T follicular helper cell (primary cell): Measurements from ENCODE around the gene MPIG6B.
A peak's percentile ranks its signal among the peaks of the same experiment; 100 is the strongest.
"Not testable (repeated sequence)": the region's sequence is repeated elsewhere in the genome, so short reads cannot be mapped to it uniquely, and the experiment has no call there.

ENCODE experiments used
- DNase-seq: peaks from one replicate; pipeline ENCODE4 v3.0.0-alpha.2; 2020; ENCODE audit warnings: low read depth

MPIG6B gene

DNA sequence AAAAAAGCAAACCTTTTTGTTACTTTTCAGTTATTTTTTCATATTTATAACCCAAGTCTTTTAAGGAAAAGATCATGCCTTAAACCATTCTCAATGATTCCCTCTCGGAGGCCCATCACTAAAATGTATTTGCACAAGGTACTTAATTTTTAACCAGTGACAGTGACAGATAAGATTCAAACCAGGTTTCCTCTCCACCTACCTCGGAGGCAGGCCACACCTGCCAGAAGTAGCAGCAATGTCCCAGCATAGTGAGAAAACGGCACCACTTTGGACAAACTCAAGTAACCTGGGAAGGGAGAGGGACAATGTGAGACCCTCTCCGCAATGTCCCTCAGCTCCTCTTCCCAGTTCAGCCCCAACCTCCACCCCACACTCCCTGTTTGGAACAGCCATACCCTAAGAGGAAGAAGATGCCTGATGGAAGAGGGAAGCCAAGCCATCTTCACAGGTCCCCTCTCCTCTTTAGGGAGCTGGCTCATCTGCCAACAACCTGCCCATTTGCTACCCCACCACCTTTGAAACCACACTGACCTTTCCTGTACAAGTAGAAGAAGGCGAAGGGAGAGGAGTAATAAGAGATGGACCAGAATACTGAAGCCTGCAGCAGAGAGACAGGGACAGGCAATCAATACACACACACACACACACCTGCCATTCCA is 22.3 kb upstream of the MPIG6B start:
- no peak for DNase-seq

DNA sequence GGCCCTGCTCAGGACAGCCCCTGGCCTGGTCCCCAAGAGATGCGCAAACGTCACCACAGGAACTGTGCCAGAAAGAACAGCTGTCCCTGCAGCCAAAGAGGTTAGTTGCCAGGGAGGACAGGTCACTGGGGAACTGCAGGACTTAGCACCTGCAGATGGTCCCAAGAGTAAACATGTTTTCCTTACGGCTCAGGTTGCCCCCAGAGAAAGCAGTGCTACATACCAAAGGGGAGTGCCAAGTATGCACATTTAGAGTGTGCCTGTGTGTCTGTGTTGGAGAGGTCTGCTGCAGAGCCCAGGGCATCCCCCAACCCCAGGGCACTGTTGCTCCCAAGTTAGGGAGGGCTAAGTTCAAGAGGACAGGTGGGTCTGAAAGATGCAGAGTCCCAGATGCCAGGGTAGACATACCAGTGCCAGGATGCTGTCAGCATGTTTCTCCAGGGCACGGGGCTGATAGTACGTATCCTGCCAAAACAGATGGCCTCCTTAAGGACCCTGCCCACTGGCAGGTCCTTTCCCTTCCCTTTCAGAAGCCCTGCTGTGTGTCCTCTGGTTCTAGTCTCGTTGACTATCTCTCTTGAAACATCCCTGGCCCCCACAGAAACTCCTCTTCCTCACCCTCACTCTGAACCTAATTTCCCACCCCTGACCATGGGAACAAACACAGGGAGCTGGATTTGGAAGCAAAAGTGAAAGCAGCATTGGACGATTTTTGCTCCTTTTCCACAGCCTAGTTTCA is 21.3 kb upstream of the MPIG6B start:
- no peak for DNase-seq

DNA sequence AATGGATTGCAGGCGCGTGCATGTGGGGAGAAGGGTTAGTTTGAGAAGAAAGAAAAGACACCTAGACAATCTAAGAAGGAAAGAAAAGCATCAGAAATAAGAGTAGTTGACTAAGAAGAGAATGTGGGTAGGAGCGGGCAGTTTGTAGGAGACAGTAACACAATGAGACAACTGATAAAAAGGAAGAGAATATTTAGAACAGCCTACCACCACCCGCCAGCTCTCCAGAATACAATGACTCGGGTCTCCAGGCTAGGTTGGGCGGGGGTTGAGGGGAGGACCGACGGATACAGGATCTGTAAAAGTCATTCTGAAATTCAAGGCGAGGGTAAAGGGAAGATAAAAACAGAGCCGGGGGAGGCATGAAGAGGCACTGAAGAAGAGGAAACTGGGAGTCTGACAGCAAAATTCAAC is 20.8 kb upstream of the MPIG6B start:
- DNase-seq, result no peak

DNA sequence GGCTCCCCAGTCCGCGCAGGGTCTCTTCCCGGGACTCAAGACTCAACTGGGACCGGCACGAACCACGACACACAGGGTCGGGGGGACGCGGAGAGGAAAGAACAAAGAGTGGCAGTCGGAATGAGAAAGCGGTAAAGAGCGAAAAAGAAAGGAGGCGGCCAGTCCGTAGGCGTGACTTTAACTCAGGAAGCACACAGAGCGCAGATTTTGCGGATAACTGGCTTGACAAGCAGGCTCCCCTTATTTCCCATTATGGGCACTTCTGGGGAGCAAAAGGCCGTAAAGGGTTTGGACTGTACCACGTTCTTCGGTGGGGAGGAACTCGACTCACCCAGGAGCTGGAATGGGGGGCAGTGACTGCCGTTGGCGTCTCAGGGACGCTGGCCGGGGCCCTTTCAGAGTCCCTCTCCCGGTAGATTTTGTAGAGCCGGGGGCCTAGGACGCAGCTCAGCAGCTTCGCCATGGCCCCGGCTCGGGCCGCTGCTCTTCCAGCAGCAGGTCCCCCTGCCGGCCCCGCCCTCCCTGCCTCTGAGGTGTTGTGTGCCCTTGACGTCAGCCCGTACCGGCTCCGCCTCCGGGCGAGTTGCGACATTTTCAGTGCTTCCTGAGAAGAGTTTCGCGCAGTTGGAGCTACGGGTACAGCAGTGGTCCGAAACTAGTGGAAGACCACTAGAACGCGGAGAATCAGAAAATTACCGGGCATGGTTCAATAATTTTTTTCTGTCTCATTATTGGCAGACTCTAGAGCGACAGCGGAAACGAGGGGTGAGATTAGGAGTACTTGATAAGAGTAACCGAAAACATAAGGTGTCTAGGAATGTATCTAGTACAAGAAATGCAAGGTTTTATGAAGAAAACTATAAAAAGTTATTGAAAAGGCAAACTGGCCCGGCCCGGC is 20.1 kb upstream of the MPIG6B start, which contains the start of gene ABHD16A:
Gene ABHD16A (minus strand): TSS at position 506 of the 898 bp plus-strand sequence. CDS start 43 bp downstream, at position 463.
- peak; percentile 94 for DNase-seq

DNA sequence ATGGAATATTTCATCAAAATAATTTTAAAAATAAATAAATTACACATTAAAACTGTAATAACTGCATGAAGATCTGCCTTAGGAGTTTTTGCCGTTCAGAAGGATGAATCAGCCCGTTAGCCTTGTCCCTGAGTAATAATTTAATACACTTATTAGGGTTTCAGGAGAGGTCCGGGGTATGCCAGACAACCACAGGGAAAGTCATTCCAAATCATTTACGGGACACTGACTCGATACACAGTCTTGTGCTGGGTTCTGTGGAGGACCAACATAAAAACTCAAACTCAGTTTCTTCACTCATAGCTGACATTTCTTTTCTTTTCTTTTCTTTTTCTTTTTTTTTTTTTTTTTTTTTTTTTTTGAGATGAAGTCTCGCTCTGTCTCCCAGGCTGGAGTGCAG is 17.2 kb upstream of the MPIG6B start:
- no peak for DNase-seq

DNA sequence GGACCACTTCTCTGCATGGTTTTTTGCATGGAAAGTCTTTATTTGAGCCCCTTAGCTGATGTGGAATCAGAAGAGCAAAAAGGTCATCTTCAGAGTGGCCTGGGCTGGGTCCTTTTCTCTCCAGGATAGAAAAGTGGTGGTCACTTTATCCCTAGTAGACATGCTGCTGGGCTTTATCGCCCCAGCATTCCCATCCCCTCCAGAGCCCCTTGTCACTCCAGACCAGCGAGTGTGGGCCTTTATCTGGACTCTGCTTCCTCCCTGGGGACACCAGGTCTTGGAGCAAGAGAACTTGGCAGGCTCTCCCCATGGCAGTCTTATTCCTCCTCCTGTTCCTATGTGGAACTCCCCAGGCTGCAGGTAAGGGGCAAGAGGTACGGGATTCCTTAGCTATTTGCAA is 16.6 kb upstream of the MPIG6B start, which contains the start of gene LY6G6F:
Gene LY6G6F (plus strand): TSS at position 268 of the 400 bp plus-strand sequence. CDS start 41 bp downstream, at position 309.
- DNase-seq, result no peak

DNA sequence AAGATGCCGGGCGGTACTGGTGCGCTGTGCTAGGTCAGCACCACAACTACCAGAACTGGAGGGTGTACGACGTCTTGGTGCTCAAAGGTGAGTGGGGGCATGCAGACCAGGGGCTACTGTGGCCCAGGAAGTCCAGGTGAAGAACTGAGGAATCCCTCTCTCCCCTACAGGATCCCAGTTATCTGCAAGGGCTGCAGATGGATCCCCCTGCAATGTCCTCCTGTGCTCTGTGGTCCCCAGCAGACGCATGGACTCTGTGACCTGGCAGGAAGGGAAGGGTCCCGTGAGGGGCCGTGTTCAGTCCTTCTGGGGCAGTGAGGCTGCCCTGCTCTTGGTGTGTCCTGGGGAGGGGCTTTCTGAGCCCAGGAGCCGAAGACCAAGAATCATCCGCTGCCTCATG is 15.5 kb upstream of the MPIG6B start:
- no peak for DNase-seq

DNA sequence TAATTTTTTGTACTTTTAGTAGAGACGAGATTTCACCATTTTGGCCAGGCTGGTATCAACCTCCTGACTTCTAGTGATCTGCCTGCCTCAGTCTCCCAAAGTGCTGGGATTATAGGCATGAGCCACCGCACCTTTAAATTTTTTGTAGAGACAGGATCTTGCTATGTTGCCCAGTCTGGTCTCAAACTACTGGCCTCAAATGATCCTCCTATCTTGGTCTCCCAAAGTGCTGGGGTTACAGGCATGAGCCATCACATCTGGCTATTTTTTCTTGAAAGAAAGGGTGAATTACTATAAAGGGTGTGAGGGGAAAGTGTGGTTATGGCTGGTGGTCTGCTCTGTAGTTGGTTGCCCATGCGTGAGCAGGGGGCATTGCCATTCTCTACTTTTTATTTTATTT is 14.9 kb upstream of the MPIG6B start:
- DNase-seq, result no peak

DNA sequence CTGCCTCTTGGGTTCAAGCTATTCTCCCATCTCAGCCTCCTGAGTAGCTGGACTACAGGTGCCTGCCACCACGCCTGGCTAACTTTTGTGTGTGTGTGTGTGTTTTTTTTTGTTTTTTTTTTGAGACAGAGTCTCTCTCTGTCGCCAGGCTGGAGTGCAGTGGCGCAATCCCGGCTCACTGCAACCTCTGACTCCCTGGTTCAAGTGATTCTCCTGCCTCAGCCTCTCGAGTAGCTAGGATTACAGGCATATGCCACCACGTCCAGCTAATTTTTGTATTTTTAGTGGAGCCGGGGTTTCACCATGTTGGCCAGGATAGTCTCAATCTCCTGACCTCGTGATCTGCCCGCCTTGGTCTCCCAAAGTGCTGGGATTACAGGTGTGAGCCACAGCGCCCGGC is 14.0 kb upstream of the MPIG6B start:
- DNase-seq, result not testable (repeated sequence)

DNA sequence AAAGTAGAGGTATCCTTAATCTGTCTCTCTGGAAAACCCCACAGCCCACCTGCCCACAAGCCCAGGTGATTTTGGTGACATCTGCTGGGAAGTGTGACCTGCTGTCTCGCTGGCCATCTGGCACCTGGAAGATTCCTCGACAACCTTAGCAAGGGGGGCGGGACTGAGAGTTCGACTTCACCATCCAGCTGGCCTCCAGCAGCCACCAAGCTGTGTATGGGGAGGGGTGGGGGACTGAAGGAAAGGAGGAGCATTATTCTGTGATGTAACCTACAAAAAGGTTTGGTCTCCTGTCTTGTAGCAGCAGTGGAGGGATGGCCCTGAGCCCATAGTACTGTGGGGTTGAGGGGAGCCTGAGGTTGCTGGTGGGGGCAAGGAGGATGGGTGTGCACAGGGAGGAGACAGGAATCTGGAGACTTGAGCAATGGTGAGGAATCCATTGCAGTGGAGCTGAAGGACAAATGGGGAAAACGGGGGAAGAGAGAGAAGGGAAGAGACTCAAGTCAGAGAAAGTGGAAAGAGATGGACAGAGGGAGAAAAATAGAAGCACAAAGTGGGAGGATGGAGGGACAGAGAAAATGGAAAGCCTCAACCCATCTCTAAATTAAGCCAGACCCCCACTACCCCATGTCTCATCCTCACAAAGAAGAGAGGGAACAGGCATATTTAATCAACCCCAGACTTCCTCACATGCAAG is 12.5 kb upstream of the MPIG6B start:
- DNase-seq, result no peak

DNA sequence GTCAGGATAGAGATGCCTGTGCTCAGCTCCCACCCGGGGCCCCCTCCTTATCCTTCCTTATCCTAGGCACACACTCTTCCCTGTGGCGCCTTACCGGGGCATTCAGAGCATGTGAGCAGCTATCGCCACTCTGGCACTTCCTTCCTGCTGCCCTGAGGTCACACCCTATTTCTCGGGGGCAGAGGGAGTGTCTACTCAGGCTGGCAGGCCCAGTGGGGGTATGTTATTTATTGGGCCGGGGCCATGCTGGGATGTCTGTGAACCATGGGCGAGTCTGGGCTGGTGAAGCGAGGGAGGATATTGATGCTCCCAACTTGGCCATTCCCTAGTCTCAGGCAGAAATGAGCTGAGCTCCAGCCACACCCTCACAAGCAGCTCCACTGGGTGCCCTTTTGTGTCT is 11.9 kb upstream of the MPIG6B start:
- no peak for DNase-seq

DNA sequence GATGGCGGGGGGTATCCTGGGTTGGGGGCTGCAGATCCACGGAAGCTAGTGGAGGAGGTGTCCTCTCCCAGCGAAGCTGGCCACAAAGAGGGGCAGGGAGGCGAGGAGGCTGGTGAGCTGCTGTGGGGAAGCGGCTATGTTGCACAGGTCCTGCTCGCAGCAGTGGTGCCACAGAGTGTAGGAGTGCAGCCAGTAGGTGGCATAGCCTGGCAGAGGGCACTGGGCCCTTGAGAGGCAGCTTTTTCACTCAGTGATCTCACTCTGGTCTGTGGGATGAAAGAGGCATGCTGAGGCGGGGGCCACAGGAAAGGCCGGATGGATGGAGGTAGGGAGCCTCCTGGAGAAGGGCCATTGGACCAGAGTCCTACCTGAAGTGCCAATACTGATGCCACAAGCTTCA is 10.9 kb upstream of the MPIG6B start:
- DNase-seq, result no peak

DNA sequence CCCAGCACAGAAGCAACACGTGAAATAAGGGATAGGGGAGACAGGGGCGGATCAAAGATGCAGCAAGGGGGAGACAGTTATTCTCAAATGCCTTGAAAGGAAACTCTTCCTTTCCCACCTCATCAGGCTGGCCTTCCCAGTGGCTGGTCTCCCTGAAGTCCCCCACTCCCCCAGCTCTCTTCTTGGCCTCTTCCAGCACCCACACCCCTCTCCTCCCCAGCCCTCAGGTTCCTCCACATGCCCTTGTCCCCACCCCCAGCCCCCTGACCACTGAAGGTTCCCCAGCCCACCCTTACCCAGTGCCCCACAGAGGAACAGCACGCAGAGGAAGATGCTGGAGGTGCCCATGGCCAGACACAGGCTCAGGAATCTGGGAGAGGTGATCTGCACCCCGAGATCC is 9.7 kb upstream of the MPIG6B start:
- no peak for DNase-seq

DNA sequence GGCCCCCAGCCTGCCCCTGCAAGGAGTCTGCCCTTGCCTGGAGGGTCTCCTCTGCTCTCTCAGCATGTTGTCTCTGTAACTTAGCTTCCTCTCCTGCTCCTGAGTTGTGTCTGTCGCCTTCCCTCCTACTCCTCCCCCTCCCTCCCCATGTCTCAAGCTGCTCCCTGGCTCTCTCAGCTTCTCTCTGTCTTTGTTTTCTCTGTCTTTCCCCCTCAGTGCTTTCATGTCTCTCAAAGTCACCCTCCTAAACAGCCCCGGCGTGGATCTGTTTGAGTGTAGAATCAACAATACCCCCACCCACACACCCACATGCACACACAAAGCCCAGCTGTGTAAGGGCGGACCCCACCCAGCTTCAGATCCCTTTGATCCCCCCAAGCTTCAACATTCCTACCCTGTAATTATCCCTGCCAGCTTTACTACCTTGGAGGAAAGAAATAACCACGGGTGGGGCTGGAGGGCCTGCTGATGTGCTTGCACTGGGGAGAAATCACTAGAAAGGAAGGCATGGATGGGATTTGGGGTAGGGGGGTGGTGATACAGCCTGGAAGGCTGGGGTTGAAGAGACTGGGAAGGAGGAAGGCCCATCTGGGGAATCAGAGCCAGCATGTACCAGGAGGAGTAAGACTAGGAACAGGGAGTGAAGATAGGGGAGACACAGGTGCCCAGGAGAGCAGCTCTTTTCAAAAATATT is 9.0 kb upstream of the MPIG6B start:
- no peak for DNase-seq

DNA sequence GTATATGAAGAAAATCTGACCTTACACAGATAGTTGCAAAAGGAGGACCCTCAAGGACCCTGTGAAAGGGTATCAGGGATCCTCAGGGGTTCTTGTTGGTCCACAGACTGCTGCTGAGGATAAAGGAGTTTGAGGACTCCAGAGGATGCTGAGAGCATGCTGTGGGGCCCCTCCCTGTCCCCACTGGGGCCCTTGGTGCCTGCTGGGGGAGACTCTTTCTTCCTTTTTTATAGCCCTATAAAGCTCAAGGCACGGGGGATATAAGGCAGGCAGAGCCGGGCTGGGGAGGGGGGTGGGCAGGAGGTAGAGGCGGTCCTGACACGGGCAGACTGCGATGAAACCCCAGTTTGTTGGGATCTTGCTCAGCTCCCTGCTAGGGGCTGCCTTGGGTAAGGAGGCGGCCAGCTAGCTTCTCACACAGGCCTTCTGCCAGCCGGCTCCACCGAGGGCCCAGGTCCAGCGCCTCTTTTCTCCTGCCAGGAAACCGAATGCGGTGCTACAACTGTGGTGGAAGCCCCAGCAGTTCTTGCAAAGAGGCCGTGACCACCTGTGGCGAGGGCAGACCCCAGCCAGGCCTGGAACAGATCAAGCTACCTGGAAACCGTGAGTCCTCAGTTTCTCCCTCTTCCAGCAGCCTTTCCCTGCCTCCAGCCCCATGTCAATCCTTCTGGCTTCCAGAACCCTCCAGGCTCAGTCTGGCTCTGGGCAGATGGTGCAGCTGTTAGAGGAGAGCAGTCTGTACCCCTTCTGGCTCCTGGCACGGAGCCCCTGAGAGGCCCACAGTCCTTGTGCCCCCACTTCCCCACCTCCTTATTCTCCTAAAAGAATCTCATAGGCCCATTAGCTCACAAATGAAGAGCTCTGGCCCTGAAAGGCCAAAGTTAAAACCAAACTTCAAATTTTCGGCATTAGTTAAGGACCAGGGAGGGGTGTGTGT is 7.9 kb upstream of the MPIG6B start, which contains the start of gene LY6G6D:
Gene LY6G6D (plus strand): TSS at position 327 of the 937 bp plus-strand sequence. CDS start 8 bp downstream, at position 335.
- DNase-seq, result no peak

DNA sequence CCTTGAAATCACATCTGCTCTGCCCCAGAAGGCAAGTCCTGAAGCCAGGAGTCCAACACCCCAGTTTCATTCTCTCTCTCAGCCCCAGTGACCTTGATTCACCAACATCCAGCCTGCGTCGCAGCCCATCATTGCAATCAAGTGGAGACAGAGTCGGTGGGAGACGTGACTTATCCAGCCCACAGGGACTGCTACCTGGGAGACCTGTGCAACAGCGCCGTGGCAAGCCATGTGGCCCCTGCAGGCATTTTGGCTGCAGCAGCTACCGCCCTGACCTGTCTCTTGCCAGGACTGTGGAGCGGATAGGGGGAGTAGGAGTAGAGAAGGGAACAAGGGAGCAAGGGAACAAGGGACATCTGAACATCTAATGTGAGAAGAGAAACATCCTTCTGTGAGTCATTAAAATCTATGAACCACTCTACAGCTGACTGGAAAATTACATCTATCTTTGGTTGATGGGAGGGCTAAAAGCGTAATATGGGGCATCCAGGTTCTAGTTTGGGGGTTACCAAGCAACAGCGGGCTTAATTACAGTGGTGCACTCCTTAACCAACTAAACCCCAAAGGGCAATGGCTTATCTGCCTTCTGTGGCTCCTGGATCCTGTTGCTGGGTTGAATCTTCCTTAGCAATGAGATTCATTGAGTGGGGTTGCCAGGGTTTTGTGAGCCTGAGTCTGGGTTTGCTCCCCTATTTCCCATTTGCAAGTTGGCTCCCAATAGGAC is 5.5 kb upstream of the MPIG6B start:
- DNase-seq, result no peak

DNA sequence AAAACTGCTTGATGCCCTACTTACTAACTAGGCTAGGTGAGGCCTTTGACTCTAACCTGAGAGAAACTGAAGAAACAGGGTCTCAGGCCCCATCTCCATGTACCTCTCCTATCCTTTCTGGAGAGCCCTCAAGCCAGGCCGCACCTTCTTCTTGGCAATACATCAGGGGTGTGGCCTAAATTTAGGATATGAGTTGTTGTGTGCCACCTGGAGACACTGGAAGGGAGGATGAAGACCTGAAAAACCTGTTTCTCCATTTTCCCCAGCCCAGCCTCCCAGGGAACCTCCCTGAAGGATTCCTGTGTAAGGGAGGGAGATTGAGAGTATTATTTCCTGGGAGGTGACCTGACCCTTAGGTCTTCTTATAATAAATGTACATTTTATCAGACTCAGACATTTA is 4.9 kb upstream of the MPIG6B start:
- DNase-seq, result no peak

DNA sequence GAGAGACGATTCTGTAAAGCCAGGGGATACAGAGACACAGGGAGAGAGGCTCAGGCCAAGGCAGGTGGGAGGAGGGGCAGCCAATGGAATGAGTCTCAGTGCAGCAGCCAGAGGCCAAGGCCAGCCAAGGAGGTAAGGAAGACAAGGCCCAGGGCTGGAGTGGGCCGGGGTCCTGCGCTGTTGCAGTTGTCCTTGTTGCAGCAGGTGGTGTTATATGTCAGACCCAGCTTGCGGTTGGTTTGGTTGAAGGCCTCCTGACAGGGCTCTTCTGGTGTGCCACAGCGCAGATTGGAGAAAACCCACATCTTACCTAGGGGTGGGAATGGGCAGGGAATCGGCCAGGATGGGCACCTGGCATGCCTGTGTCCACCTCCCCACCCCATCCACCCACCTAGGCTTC is 4.2 kb upstream of the MPIG6B start:
- no peak for DNase-seq

DNA sequence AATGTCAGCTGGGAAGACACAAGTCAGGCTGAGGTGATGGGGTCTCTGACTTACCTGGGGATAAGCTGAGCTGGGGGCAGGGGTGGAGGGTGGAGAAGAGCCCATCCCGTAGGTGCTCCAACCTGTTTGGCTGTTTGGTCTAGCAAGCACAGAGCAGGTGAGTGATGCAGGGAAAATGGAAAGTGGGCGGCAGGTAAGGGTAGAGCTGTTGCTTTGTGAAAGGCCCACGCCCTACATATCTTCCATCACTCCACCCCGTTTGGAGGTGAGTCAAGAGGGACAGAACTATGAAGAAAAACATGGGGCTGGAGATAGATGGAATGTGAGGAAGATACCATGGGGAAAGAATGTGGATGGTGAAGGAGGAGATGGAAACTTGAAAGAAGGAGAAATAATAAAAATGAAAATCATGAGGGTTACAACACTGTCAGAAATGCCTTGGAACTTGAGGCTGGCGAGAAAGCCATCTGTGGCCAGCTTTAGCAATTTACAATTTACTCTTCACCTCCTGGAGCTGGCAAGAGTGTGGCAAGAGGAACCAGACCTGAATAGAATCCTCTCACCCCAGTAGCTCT is 2.9 kb upstream of the MPIG6B start:
- no peak for DNase-seq
